Mononuclear cell (primary cell): ENCODE results near the gene IFNE. TPM values are rescaled to one million over a fixed set of nuclear protein-coding genes. Genes with fewer than 3 reads are reported as not detected.

ENCODE experiments used
- H3K27me3 ChIP-seq: 2 replicates; pipeline ENCODE4 v1.6.0; 2011; ENCODE audit warnings: low read length, control low read depth; ENCODE audit not compliant: insufficient read depth
- H3K4me1 ChIP-seq: 2 replicates; pipeline ENCODE4 v1.5.1; 2011; ENCODE audit warnings: mild to moderate bottlenecking, low read length, control low read depth; ENCODE audit not compliant: insufficient read depth
- H3K4me3 ChIP-seq: 2 replicates; pipeline ENCODE4 v1.5.1; 2011; ENCODE audit warnings: mild to moderate bottlenecking, low read length, moderate library complexity
- H3K9me3 ChIP-seq: 2 replicates; pipeline ENCODE4 v1.5.1; 2011; ENCODE audit warnings: low read depth, mild to moderate bottlenecking, control low read depth, low read length
- total RNA-seq: library from RNA; depleted of rRNA; stranded (reverse); fragments of >200 nt; gene quantifications from one replicate; pipeline ENCODE4 v1.2.3, GENCODE V29; 2012

IFNE gene
- total RNA-seq, 1 donor: not detected

DNA sequence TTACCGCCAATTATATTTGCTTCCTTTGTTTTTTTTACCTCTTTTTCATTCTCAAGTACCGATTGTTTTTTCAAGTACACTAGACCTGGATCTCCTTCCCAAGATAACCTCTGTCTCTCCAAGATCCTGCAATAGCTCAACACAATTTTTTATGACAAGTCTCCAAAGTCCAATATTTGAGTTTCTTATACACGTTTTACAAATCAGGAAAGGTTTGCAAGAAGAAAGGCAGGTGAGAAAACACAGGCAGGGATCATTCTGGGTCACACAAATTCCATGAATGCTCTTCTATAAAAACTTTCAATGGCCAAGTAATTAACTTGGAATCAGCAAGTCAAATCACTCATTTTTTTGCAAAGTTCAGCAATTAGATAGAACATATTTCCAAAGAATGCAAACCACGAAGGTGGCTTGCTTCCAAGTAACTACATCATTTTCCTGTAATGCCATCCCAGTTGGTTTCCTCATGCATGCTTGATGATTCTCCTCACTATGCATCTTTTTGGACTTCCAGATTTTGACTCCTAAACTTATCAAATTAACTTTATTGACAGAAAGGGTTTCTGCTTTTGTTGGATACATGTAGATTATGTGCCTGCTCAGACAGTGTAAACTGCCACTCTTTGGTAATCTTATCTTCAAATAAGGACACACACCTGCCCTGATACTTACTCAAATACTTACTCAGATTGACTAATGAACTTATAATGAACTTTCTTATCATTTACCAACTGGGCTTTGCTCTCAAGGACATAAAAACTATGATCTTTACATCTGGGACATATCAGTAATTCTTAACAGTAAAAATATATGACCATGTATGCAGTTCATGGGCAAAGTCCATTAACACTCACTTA is 24.7 kb upstream of the IFNE start:
- no peak overlapping the region for H3K4me3 ChIP-seq
- H3K4me1 ChIP-seq: no peaks in the 10 kb centered on the region
- peaks cover 7% of the 10 kb centered on the region for H3K27me3 ChIP-seq
- H3K9me3 ChIP-seq: no peaks in the 10 kb centered on the region

DNA sequence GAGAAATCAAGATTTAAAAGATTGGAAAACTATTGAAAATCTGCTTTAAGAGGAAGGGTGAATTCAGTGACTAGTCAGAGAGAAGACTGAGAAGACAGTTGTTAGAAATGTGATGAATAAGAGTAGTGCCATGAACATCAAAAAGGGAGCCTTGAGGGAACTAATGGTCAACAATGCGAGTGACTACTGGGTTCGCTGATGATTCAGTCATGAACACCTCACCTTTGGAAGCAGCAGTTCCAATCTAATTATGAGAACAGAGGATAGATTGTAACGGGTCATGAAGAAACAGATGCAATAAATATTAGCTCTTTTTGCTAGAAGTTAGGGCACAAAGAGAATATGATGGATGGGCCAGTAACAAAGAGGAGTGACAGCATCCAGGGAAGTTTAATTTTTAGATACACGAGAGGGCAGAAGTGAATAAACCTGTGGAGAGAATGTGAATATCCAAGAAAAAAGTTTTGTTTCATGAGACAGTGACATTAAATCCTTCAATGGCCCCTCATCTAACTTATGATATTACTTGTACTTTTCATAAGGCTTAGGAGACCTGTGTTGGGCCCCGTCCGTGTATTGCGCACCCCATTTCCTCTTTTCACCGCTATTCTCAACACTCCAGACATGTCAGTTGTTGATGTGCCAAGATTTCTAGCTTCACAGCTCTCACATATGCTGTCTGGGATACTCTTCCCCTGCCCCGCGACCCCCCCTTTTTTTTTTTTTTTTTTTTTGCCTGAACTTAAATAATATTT is 23.5 kb upstream of the IFNE start:
- H3K4me3 ChIP-seq: no peak overlapping the region
- no peaks in the 10 kb centered on the region for H3K4me1 ChIP-seq
- H3K27me3 ChIP-seq: peaks cover 7% of the 10 kb centered on the region
- no peaks in the 10 kb centered on the region for H3K9me3 ChIP-seq

DNA sequence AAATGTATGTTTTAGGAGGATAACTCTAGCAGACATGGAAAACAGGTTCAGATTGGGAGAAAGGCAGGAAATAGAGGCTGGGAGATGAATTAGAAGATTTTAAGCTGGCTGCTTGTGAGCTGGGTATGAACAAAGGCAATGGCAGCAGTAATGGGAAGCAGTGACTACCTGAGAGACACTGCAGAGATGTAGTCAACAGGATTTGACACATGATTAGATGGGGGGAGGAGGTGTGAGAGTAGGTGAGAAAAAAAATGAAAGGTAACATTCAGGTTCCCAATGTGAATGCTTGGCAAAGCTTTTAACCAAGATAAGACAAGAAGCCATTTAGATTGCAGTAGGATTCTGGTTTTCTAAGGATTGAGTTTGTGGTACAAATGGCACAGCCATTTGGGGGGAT is 22.8 kb upstream of the IFNE start:
- H3K4me3 ChIP-seq: no peak overlapping the region
- peaks cover 7% of the 10 kb centered on the region for H3K27me3 ChIP-seq
- H3K9me3 ChIP-seq: no peaks in the 10 kb centered on the region
- H3K4me1 ChIP-seq: no peaks in the 10 kb centered on the region

DNA sequence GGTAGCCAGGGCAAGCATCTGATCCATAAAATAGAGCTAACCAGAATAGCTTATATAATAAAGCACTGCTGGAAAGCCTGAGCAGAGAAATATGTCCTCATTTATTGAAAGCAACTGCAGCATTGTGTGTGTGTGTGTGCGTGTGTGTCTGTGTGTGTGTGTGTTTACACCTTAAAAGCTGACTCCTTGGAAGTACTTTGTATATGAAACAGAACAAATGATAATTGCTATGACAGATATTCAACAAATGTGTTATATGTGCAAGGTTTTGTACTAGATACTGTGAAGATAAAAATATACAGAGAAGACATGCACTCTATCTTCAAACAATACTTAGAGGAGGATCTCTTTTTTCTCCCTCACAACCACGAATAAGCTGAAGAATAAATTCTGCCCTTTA is 22.0 kb upstream of the IFNE start:
- Histone ChIP-seq H3K4me1 (no peaks in the 10 kb centered on the region), H3K9me3 (no peaks in the 10 kb centered on the region), H3K27me3 (peaks cover 7% of the 10 kb centered on the region), H3K4me3 (no peak overlapping the region)

DNA sequence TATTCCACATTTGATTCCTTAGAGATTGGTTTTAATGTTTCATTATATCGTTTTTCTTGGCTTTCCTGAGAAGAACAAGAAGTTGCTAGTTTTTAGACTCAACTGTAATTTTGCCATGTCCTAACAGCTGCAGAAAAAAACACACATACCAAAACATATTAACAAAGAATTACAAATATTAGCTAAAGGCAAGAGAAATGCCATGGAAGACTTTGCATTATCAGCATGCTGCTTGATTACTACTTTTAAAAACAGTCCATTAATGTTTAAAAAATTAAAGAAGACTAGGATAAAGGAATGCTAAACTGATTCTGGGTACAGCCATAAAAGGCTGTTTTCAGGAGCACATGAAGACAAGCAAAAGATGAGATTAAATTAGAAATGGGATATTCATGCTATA is 20.5 kb upstream of the IFNE start:
- Histone ChIP-seq H3K9me3 (no peaks in the 10 kb centered on the region), H3K27me3 (peaks cover 7% of the 10 kb centered on the region), H3K4me1 (no peaks in the 10 kb centered on the region), H3K4me3 (no peak overlapping the region)

DNA sequence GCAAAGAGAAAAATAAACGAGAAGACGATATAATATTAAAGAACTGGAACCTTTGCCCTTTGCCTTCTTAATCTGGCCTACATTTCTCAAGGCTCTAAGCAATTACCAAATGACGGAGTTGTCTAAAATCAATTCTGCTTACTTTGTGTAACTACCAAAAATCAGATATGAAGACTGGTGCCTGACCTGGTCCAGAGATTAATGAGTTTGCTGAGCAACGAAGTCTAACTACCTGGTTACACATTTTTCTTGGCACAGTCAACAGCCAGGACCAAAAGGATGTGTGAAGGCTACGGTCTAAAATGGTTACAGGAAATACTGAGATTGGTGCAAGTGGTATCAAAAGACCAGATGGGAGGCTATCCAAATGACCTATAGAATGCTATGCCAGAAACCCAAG is 17.8 kb upstream of the IFNE start:
- peaks cover 5% of the 10 kb centered on the region for H3K27me3 ChIP-seq
- no peaks in the 10 kb centered on the region for H3K4me1 ChIP-seq
- no peaks in the 10 kb centered on the region for H3K9me3 ChIP-seq
- H3K4me3 ChIP-seq: no peak overlapping the region

DNA sequence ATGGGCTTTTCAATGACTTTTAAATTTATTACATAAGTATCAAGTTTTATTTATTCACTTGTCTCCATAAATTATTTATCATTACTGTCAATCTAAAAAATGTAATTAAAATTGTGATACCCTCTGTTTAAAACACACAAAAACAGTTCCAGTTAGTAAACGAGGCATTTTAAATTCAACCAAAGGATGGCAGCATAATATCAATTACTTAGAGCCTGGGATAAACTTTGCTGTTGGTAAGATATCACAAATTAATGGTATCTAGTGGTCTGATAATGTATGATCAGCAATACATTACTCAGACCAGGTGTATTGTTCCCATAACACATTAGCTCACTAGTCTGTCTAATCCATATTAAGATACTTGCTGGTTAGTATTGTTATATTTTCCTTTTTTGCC is 9.6 kb upstream of the IFNE start:
- H3K4me3 ChIP-seq: no peak overlapping the region
- no peaks in the 10 kb centered on the region for H3K9me3 ChIP-seq
- no peaks in the 10 kb centered on the region for H3K4me1 ChIP-seq
- no peaks in the 10 kb centered on the region for H3K27me3 ChIP-seq

DNA sequence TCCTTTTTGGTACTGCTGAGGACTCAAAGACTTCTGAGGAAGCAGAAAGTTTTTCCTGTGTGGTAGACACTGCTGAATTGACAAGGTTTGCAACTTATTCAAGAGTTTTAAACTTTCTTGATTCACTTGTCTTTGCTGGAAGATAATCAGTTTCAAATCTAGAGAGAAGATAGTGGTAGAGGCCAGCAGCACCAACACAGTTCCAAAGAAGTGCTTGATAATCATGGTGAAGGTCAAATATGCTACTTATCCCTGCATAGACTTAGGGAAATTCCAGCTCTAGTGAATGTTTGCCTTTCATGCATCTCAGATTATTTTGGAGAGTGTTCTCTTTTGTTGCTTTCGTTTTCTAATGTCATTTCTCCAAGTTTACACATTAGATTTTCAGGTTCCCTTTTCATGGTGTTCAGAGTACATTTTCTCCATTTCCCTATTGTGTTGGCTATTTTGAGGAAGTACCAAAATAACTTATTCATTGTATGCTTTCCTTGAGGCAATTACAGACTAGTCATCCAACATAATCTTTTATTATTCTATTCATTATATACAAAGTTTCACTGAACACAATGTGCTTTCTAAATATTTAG is 550 bp downstream of the IFNE start:
- Histone ChIP-seq H3K4me3 (no peak overlapping the region), H3K27me3 (no peaks in the 10 kb centered on the region), H3K4me1 (peaks cover 8% of the 10 kb centered on the region), H3K9me3 (no peaks in the 10 kb centered on the region)

DNA sequence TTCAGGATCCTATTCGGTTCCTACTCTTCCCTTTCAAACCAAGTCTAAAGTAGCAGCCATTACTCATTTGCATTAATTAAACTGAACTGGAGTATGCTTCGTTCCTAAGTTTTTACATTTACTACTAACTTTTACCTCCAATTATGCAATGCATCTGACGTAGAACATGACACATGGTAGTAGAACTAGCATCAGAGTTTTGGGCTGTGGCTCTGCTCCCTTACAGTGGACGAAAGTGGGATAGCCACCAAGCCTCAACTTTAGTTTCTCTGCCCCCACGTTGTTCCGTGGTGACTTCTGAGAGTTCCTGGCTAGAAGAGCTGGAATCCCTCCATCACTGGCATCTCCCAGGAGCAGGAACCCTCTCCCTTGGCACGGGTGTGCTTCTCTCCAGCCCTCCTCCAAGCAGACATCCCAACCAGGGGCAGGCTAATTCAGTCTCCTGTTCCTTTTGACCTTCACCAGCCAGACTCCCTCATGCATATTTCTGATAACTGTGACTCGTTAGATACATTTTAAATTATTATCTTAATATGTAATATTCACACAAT is 2.9 kb downstream of the IFNE start:
- Histone ChIP-seq H3K4me3 (no peak overlapping the region), H3K27me3 (peaks cover 5% of the 10 kb centered on the region), H3K4me1 (peaks cover 8% of the 10 kb centered on the region), H3K9me3 (no peaks in the 10 kb centered on the region)

DNA sequence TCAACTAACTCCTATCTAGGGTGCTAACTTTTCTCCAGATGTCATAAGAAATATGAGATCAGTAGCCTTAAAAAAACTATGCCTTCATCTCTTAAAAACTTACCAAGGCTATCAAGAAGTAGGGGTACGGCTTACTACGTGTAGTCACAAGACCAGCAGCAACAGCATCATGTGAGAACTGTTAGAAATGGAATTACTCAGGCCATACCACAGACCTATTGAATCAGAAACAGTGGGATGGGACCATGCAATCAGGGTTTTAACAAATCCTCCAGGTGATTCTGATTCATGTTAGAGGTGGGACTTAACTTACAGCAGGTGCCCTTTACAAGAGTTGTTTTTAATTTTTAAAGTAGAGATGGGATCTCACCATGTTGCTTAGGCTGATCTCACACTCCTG is 4.6 kb downstream of the IFNE start:
- H3K9me3 ChIP-seq: no peaks in the 10 kb centered on the region
- peaks cover 6% of the 10 kb centered on the region for H3K27me3 ChIP-seq
- H3K4me1 ChIP-seq: peaks cover 8% of the 10 kb centered on the region
- H3K4me3 ChIP-seq: no peak overlapping the region

DNA sequence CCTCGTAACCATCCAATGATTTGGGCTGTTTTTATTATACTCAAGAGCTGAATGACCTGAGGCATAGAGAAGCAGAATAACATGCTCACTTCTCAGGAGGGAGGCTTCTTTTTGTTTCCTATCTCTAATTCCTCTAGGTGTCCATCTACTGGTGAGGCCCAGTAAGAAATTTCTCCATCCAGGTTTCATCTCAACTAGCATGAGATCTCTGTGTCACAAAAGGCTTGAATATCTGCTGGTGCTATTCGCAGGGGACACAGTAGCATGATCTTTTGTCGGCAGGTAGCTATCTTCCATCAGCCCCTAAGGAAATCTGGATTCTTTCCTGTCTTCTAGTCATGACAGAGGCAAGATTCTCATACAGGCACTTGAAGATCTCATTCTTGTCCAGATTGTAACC is 8.9 kb downstream of the IFNE start:
- H3K4me1 ChIP-seq: no peaks in the 10 kb centered on the region
- peaks cover 6% of the 10 kb centered on the region for H3K27me3 ChIP-seq
- no peak overlapping the region for H3K4me3 ChIP-seq
- H3K9me3 ChIP-seq: no peaks in the 10 kb centered on the region

DNA sequence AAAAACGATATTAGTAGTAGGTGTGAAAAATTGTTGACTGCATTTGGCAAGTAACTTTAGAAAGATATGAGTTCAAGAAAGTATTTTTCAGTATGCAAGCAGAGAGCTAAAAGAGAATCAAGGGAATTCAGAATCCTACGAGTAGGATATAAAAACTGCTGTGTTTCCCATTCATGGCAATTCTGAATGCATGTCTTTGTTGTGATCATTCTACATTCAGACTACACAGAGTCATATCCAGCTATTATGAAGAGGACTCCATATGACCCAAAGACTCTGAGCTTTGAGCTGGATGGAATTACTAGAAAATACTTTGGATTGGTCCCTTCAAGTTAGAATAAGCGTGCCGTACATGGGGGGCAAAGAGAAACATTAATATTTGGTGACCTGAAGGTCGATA is 12.0 kb downstream of the IFNE start:
- H3K4me3 ChIP-seq: no peak overlapping the region
- peaks cover 9% of the 10 kb centered on the region for H3K27me3 ChIP-seq
- no peaks in the 10 kb centered on the region for H3K9me3 ChIP-seq
- H3K4me1 ChIP-seq: no peaks in the 10 kb centered on the region

DNA sequence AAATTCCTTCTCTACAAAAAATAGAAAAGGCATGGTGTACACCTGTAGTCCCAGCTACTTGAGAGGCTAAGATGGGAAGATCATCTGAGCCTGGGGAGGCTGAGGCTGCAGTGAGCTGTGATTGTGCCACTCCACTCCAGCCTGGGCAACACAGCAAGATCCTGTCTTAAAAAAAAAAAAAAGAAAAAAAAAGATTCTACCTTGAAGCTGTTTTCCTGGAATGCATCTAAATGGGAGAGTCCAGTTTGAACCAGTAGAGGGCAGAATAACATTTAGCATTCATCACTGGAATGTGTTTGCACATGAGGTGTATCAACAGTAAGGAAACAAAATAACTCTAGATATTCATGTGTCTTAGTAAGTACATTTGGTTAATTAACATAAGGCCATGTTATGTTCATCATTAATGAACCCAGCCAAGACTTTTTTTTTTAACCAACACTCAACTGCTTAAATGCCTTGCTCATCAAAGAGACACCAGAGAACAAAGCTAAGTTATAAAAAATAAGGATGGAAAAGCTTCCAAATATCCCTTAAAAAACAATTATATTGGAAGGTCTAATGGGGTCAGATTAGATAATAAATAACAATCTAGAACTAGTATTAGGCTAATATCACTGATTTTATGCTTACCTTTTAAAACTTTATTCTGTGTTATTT is 16.1 kb downstream of the IFNE start:
- Histone ChIP-seq H3K4me3 (no peak overlapping the region), H3K27me3 (peaks cover 9% of the 10 kb centered on the region), H3K4me1 (no peaks in the 10 kb centered on the region), H3K9me3 (no peaks in the 10 kb centered on the region)

DNA sequence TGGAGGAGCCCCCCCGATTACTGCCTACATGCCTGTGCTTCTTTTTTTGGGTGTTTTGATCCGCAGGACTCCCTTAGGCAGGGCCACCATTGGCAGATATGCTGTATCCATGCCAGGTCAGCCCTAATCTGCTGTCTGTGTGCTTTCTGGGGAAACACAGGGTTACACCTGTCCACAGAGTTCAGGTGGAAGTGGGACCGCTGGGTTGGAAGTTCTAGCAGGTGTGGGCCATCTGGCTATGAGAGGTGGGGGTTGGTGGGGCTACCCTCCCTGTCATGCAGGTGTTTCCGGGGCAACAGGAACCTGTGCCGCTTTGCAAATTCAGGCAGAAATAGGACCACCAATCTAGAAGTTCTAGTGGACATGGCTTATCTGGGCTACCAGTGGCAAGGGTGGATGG is 17.0 kb downstream of the IFNE start:
- no peaks in the 10 kb centered on the region for H3K4me1 ChIP-seq
- peaks cover 11% of the 10 kb centered on the region for H3K27me3 ChIP-seq
- H3K9me3 ChIP-seq: no peaks in the 10 kb centered on the region
- no peak overlapping the region for H3K4me3 ChIP-seq

DNA sequence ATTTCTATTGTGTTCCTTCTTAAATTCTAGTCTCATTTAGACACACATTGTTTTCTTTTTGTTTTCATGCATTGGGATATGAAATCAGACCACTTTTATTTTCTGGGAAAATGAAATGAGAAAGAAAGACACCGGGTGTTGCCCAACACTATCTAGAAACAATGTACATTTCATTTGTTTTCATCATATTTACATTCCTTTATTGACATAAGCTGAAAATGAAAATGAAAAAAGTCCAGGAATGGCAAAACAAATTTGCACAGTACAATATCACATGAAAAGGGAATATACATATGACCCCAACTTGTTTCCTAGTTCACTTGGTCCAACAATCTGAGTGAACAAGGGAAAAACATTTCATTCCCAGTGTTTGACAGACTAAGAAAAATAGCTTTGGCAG is 20.7 kb downstream of the IFNE start:
- no peaks in the 10 kb centered on the region for H3K4me1 ChIP-seq
- no peaks in the 10 kb centered on the region for H3K9me3 ChIP-seq
- H3K27me3 ChIP-seq: peaks cover 8% of the 10 kb centered on the region
- H3K4me3 ChIP-seq: no peak overlapping the region
